Aorta (tissue), 5 donors: ENCODE measurements around the gene YY1. TPM values are rescaled to one million over a fixed set of nuclear protein-coding genes. Genes with fewer than 3 reads are reported as not detected.
A peak's percentile ranks its signal among the peaks of the same experiment; 100 is the strongest.

Experiments
- ATAC-seq: fragments of 200-7000 bp; cut with Tn5 transposase; one replicate; pipeline ENCODE4 v1.9.1; 2022; ENCODE audit warnings: moderate library complexity; ENCODE audit not compliant: low FRiP score
- DNase-seq, 2 donors: peaks; one replicate each; pipeline ENCODE4 v3.0.0-alpha.2; 2020
- H3K27ac ChIP-seq, 2 donors: one replicate each; pipeline ENCODE4 v1.5.1; 2013; ENCODE audit warnings: low read length in 2 of 2, mild to moderate bottlenecking in 2 of 2, moderate library complexity in 2 of 2, control low read depth in 1 of 2, inconsistent platforms in 1 of 2, low read depth in 1 of 2
- H3K27me3 ChIP-seq, 2 donors: one replicate each; pipeline ENCODE4 v1.6.1; 2013; ENCODE audit warnings: control low read depth in 1 of 2, low read length in 1 of 2, mild to moderate bottlenecking in 1 of 2, moderate library complexity in 1 of 2; ENCODE audit not compliant: insufficient read depth in 2 of 2, control insufficient read depth in 1 of 2
- H3K36me3 ChIP-seq, 2 donors: one replicate each; pipeline ENCODE4 v1.6.1; 2013; ENCODE audit warnings: control low read depth in 1 of 2, low read length in 1 of 2, mild to moderate bottlenecking in 1 of 2; ENCODE audit not compliant: insufficient read depth in 2 of 2, control insufficient read depth in 1 of 2
- H3K4me1 ChIP-seq, 2 donors: one replicate each; pipeline ENCODE4 v1.6.1; 2013; ENCODE audit warnings: low read length in 2 of 2, control low read depth in 1 of 2, mild to moderate bottlenecking in 1 of 2, moderate library complexity in 1 of 2; ENCODE audit not compliant: insufficient read depth in 2 of 2, control insufficient read depth in 1 of 2
- H3K4me3 ChIP-seq, 2 donors: one replicate each; pipeline ENCODE4 v1.5.1; 2013; ENCODE audit warnings: low read length in 2 of 2, control low read depth in 1 of 2, mild to moderate bottlenecking in 1 of 2
- H3K9me3 ChIP-seq: one replicate; pipeline ENCODE4 v1.6.1; 2013; ENCODE audit warnings: mild to moderate bottlenecking, low read length; ENCODE audit not compliant: control insufficient read depth
- WGBS, 2 donors: extraction: QIAGEN DNeasy Blood & Tissue Kit; methylation state at CpG; one replicate each; pipeline ENCODE4 v1.1.7; 2013; 5-methylcytosine and 5-hydroxymethylcytosine counted together
- intact Hi-C, 2 donors: fragments of 100-400 bp; cut with DNase I; formaldehyde crosslinking; loops; one replicate each; pipeline versions ENCODE4 v1.14.2 to v1.15.0; 2022
- long read RNA-seq, 2 donors: library from polyadenylated mRNA; unstranded; transcript quantifications; one replicate each; pipeline ENCODE4 v2.0.0, GENCODE V29; 2020 to 2021
- polyA plus RNA-seq, 2 donors: library from polyadenylated mRNA; stranded (reverse); fragments of 200-250 nt; gene quantifications; one replicate each; pipeline ENCODE4 v1.2.3, GENCODE V29; 2013
- total RNA-seq, 2 donors: library from RNA; stranded (reverse); fragmentation: NEBNext Ultra II Directional; extraction: Animal tissue kit (Norgen Biotek cat#: 25700); gene quantifications; one replicate each; pipeline ENCODE4 v1.2.1, GENCODE V29; 2021
- donor health status: healthy with polysubstance abuse.
- donor health status: Bipolar disorder and iron deficiency.
- donor health status: DM: no; HTN: no; CAD: no.
- donor health status: DM: no; HTN: no; CAD: no.
- donor health status: DM: yes; HTN: yes; CAD: no.

The YY1 gene
- 10 to 100 TPM; 46.0 to 57.3 TPM for total RNA-seq
- polyA plus RNA-seq, result 10 to 100 TPM; 23.1 to 36.1 TPM
- long read RNA-seq, donor 1, full-length matches to known transcripts, result 25 of 48 reads
- long read RNA-seq, donor 1, partial matches to known transcripts, result 1 of 48 reads
- long read RNA-seq, donor 1, other reads (novel, unspliced or antisense), result 22 of 48 reads
- long read RNA-seq, donor 2, full-length matches to known transcripts, result 23 of 35 reads
- long read RNA-seq, donor 2, partial matches to known transcripts, result 1 of 35 reads
- long read RNA-seq, donor 2, other reads (novel, unspliced or antisense), result 11 of 35 reads

DNA sequence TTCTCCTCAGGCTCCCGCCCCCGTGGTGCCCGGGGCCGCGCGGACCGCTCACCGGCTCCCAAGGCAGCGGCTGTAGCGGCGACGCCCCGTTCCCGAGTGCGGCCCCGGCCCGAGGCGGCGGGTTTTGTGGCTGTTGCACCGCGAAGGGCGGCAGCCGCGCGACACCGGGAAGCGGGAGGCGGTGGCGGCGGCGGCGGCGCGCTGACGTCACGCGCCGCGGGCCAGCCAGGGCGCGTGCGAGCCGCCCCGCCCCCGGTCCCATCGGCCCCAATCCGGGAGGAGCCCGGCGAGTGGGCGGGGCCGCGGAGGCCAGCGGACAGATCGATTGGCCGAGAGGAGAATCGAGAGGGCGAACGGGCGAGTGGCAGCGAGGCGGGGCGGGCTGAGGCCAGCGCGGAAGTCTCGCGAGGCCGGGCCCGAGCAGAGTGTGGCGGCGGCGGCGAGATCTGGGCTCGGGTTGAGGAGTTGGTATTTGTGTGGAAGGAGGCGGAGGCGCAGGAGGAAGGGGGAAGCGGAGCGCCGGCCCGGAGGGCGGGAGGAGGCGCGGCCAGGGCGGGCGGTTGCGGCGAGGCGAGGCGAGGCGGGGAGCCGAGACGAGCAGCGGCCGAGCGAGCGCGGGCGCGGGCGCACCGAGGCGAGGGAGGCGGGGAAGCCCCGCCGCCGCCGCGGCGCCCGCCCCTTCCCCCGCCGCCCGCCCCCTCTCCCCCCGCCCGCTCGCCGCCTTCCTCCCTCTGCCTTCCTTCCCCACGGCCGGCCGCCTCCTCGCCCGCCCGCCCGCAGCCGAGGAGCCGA lies at the start of gene YY1:
Gene YY1, plus strand, starts transcription at position 726 of the 792 bp plus-strand sequence. CDS start 101 bp downstream, outside the sequence.
- H3K36me3 ChIP-seq, result no peaks in the 10 kb centered on the region
- no peaks in the 10 kb centered on the region for H3K27me3 ChIP-seq
- H3K4me3 ChIP-seq, result peak within 1 kb of the TSS; percentile 90 to 93
- peak; percentile 100 for DNase-seq
- no peaks in the 10 kb centered on the region for H3K9me3 ChIP-seq
- peaks cover 2 to 7% of the 10 kb centered on the region in 2 donors for H3K4me1 ChIP-seq
- intact Hi-C loops, result loop anchor here in 1 of 2 donors (5.0 kb wide), 1 partner anchor 69 kb away; the partner anchor contains the start of gene SLC25A29
- peak within 1 kb of the TSS; percentile 90 to 92 for H3K27ac ChIP-seq
- peak; percentile 96 for ATAC-seq
- whole genome bisulfite sequencing, 2 donors, result 0% methylated on average over 64 to 121 of the region's 125 CpGs

GRCh38 chr14:100190126-100190525 lies 48.8 kb upstream of the YY1 start:
- ATAC-seq (no peak), DNase-seq (no peak)
- Histone ChIP-seq H3K36me3 (no peaks in the 10 kb centered on the region), H3K27me3 (no peaks in the 10 kb centered on the region), H3K9me3 (no peaks in the 10 kb centered on the region), H3K4me3 (no peak overlapping the region), H3K27ac (no peak overlapping the region), H3K4me1 (no peaks in the 10 kb centered on the region)
- intact Hi-C loops, result loop anchor here in 1 of 2 donors (5.0 kb wide), 1 partner anchor 83 kb away; no protein-coding TSS in a partner anchor
- 92 to 98% methylated on average over 1 of the region's 1 CpG for WGBS, 2 donors

DNA sequence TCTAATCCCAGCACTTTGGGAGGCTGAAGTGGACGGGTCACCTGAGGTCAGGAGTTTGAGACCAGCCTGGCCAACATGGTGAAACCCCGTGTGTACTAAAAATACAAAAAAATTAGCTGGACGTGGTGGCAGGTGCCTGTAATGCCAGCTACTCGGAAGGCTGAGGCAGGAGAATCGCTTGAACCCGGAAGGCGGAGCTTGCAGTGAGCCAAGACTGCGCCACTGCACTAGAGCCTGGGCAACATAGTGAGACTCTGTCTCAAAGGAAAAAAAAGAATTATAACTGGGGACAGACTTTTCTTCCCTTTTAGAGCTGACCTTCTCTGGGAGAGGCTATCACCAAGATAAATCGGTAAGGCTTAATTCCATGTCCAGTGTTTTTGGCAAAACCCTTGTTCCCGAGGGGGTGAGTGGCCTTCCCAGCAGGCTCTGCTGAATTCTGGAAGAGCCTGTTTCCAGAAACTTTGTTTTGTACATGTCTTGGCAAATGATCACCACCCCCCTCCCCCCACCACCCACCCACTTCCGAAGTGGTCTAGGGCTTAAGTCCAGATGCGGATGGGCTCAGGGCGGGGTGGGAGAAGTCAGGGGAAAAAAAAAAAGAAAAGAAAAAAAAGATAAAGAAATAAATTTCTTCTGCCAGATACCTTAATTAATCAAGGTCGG lies 47.2 kb upstream of the YY1 start:
- intact Hi-C loops, result loop anchor here (2.0 to 5.0 kb wide), 2 partner anchors 84 to 209 kb away; no protein-coding TSS in a partner anchor
- 69 to 73% methylated on average over 14 of the region's 14 CpGs for WGBS, 2 donors
- no peak for ATAC-seq

GRCh38 chr14:100192250-100192671 lies 46.7 kb upstream of the YY1 start:
- peak in 1 of 2 donors; percentile 54 for DNase-seq
- Histone ChIP-seq H3K9me3 (no peaks in the 10 kb centered on the region), H3K4me3 (no peak overlapping the region), H3K36me3 (no peaks in the 10 kb centered on the region), H3K27me3 (no peaks in the 10 kb centered on the region), H3K27ac (peak overlapping the region in 1 of 2 donors; percentile 52), H3K4me1 (no peaks in the 10 kb centered on the region)
- no peak for ATAC-seq
- WGBS, 2 donors, result 64 to 66% methylated on average over 21 of the region's 21 CpGs
- intact Hi-C loops, result loop anchor here (2.0 to 5.0 kb wide), 2 partner anchors 85 to 209 kb away; no protein-coding TSS in a partner anchor

More for the DNA sequence above, 47.2 kb upstream of the YY1 start:
- Histone ChIP-seq H3K4me1 (no peaks in the 10 kb centered on the region), H3K27me3 (no peaks in the 10 kb centered on the region), H3K4me3 (no peak overlapping the region), H3K9me3 (no peaks in the 10 kb centered on the region), H3K36me3 (no peaks in the 10 kb centered on the region), H3K27ac (peak overlapping the region in 1 of 2 donors; percentile 52)
- no peak for DNase-seq

- H3K36me3 ChIP-seq, result no peaks in the 10 kb centered on the region
- H3K27me3 ChIP-seq, result no peaks in the 10 kb centered on the region
- no peaks in the 10 kb centered on the region for H3K9me3 ChIP-seq
- peak overlapping the region in 1 of 2 donors; percentile 86 for H3K27ac ChIP-seq
- 1% methylated on average over 61 to 62 of the region's 62 CpGs for WGBS, 2 donors
- intact Hi-C loops, result loop anchor here (2.0 to 5.0 kb wide), 2 partner anchors 86 to 210 kb away; no protein-coding TSS in a partner anchor
- ATAC-seq, result peak; percentile 99
- peak; percentile 99 to 100 for DNase-seq
- H3K4me3 ChIP-seq, result no peak overlapping the region
- no peaks in the 10 kb centered on the region for H3K4me1 ChIP-seq
Observed at GRCh38 chr14:100192672-100193416, 46.1 kb upstream of the YY1 start.

GRCh38 chr14:100193417-100194357 lies 45.3 kb upstream of the YY1 start:
- no peaks in the 10 kb centered on the region for H3K9me3 ChIP-seq
- H3K4me1 ChIP-seq, result no peaks in the 10 kb centered on the region
- intact Hi-C loops, result loop anchor here (2.0 to 5.0 kb wide), 2 partner anchors 86 to 211 kb away; no protein-coding TSS in a partner anchor
- no peaks in the 10 kb centered on the region for H3K36me3 ChIP-seq
- DNase-seq (no peak), ATAC-seq (no peak)
- WGBS, 2 donors, result 63 to 67% methylated on average over 9 to 12 of the region's 12 CpGs
- no peaks in the 10 kb centered on the region for H3K27me3 ChIP-seq
- no peak overlapping the region for H3K4me3 ChIP-seq
- peak overlapping the region in 1 of 2 donors; percentile 86 for H3K27ac ChIP-seq

DNA sequence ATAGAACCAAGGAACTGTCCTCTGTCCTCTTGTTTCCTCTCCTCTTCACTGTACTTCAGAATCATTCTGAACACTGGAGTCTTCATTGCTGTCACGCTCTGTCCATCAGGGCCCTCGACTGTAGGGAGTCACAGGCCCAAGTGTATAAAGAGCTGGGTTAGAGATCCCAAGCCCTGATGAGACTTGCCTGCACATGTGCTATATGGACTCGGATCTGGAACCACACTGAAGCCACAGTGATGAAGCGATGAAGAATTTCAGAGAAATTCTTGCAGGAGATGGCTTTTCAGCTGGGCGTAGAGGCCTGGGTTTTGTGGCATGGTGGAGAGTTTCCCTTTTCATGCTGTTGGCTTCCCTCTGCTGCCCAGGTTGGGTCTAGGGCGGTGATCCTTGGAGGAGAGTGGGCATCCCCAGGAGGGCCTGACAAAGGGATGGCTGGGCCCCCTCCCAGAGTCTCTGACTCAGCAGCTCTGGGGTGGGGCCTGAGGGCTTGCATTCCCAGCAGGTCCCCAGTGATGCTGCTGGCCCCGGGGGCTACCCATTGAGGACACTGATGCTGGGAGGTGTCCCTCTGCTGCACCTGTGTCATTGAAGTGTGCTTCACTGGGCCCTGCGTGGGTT lies 39.6 kb upstream of the YY1 start:
- 91 to 94% methylated on average over 8 of the region's 8 CpGs for WGBS, 2 donors
- no peak overlapping the region for H3K27ac ChIP-seq
- H3K36me3 ChIP-seq, result no peaks in the 10 kb centered on the region
- no peak overlapping the region for H3K4me3 ChIP-seq
- DNase-seq (no peak), ATAC-seq (no peak)
- intact Hi-C loops, result no loop called here
- H3K9me3 ChIP-seq, result no peaks in the 10 kb centered on the region
- H3K4me1 ChIP-seq, result no peaks in the 10 kb centered on the region
- H3K27me3 ChIP-seq, result no peaks in the 10 kb centered on the region
